ENCODE results near the gene SPATA3.
A peak's percentile ranks its signal among the peaks of the same experiment; 100 is the strongest.

The SPATA3 gene

DNA sequence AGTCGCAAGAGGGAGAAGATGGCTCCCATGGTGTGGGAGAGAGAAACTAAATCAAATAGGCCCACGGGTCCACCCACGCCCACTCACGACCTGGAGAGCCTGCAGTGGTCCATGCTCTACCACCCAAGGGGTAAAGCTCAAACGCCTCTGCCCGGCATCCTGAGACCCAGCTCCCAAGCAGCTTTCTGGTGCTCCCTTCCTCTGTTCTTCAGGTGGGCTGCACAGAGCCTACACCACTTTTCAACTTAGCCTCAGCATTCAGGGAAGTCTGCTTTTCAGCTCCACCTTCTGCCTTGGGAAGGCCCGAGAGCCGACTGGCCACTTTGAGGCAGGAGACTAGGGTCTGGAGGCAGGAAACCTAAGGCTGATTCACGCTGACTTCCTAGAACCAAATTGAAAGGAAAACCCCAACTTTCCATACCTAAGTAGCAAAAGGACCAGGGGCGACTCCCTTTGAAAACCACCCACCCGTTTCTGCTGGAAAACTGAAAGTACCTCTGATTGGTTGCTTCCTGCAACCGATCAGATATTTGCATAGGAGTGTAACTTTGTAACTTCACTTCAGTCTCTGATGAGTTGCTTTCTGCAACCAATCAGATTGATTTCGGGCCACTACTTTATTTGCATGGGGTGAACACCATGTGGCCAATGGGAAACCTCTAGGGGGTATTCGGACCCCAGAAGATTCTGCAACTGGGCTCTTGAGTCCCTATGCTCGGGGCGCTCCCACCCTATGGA lies 26.8 kb upstream of the SPATA3 start:
- DNase-seq = no peak

DNA sequence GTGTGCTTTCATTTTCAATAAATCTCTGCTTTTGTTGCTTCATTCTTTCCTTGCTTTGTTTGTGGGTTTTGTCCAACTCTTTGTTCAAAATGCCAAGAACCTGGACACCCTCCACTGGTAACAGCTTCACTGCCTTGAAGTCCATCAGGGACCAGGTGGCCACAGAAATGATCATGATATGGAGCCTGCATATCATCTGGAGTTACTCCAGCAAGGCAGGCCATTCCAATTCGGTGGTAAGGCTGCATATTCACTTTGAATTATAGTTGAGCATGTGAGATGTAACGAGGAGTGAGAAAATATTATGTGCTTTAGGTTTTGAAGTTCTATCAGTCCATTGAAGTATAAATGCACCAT lies 26.3 kb upstream of the SPATA3 start:
- no peak for DNase-seq

DNA sequence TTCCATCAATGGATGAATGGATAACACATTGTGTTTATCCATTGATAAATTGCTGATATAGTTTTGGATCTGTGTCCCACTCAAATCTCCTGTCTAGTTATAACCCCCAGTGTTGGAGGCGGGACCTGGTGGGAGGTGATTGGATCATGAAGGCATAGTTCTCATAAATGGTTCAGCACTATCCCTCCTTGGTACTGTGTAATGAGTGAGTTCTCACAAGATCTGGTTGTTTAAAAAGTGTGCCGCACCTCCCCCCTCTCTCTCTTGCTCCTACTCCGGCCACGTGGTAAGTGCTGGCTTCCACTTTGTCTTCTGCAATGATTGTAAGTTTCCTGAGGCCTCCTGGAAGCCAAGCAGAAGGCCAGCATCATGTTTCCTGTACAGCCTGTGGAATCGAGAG lies 23.9 kb upstream of the SPATA3 start:
- no peak for DNase-seq

DNA sequence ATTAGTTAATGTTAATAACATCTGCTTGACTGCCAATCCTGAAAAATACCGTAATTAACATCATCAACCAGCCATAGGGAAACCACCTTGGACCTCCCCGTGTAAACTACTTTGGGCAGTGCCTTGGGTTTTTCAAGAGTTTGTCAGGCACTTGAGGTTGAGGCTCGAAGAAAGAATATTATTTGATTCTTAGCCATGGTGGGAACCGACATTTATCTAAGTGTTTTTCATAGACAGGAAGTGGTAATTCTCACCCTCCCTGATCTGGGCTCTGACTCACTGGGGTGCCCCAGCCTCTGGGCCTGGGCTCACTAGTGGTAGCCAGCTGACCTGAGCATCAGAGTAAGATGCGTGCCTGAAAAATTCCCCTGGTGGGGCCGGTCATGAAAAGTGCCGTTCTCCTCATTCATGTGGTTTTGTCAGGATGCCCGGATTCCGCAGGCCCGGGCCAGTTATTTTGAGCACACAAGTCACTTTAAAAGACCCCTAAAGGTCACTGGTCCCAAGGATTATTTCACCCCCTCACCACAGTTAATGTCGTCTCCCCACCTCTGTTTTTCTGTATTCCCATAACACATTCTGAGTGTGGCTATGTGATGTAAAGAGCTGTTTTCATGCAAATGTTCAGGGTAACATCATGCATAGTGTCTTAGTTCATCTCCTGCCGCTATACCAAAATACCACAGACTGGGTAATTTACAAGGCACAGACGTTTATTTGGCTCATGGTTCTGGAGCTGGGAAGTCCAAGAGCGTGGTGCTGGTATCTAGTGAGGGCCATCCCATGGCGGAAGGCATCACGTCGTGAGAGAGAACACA lies 21.6 kb upstream of the SPATA3 start:
- DNase-seq = no peak

DNA sequence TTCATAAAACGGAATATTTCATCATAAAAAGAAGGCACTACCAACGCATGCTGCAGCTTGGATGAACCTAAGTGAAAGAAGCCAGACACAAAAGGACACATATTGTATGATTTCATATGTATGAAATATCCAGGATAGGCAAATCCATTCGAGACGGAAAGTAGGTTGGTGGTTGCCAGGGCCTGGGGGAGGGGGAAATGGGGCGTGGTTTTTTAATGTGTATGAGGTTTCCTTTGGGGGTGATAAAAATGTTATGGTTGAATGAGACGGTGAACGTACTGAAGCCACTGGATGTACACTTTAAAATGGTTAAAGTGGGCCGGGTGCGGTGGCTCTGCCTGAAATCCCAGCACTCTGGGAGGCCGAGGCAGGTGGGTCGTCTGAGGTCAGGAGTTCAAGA lies 20.0 kb upstream of the SPATA3 start:
- DNase-seq = no peak

GRCh38 chr2:230976671-230977171 lies 19.2 kb upstream of the SPATA3 start:
- no peak for DNase-seq

DNA sequence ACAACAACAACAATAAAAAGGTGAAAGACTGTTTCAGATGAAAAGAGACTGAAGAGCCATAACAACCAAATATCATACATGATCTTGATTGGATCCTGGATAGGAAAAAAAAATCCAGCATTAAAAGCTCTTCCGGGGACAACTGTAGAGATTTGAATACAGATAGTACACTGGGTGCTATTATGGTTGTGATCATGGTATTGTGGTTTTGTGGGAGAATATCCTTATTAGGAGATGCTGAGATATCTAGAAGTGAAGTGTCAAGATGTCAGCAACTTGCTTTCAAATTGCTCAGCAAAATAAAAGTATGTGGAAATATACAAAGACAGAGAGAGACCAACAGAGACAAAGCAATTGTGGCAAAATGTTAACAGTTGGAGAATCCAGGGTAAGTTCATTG lies 15.5 kb upstream of the SPATA3 start:
- no peak for DNase-seq

GRCh38 chr2:230981704-230982103 lies 14.2 kb upstream of the SPATA3 start:
- DNase-seq = no peak

- no peak for DNase-seq
Observed at GRCh38 chr2:230982126-230982525, 13.8 kb upstream of the SPATA3 start.

DNA sequence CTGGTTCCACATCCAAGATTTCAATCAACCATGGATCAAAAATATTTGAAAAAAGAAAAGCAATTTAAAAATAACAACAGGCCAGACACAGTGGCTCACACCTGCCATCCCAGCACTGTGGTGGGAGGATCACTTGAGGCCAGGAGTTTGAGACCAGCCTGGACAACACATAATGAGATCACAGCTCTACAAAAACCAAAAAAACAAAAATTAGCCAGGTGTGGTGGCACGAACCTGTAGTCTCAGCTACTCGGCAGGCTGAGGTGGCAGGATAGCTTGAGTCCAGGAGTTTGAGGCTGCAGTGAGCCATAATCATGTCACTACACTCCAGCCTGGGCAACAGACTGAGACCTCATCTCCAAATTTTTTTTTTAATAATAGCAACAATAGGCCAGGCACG lies 13.4 kb upstream of the SPATA3 start:
- no peak for DNase-seq

GRCh38 chr2:230983566-230983965 lies 12.4 kb upstream of the SPATA3 start:
- DNase-seq = no peak

GRCh38 chr2:230984393-230985220 lies 11.3 kb upstream of the SPATA3 start:
- no peak for DNase-seq

DNA sequence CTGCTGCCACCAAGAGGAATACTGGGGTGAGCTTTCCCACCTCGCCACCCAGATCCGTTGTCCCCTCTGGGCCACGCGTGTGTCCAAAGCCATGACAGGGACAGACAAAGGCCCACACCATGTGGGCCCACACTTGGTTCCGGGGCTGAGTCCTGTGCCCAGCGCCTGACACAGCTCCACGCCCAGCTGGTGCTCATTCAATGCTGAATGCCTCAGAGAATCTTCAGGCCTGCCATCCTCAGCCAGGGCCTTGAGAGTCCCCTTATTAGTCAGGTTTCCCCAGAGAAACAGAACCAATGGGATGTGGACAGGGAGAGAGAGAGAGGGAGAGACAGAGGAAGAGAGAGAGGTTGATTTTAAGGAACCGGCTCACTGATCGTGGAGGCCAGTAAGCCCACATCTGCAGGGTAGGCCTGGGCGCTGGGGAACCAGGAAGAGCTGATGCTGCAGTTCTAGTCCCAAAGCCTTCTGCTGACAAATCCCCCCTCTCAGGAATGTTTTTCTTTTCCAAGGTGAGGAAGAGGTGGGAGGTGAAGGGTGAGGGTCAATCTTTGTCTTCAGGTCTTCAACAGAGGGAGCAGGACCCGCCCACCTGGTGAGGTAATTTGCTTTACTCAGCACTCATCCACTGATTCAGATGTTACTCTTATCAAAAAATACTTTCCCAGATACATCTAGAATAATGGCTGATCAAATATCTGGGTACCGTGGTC lies 10.2 kb upstream of the SPATA3 start:
- no peak for DNase-seq

- DNase-seq = no peak
Observed at GRCh38 chr2:230986520-230987136, 9.3 kb upstream of the SPATA3 start.

DNA sequence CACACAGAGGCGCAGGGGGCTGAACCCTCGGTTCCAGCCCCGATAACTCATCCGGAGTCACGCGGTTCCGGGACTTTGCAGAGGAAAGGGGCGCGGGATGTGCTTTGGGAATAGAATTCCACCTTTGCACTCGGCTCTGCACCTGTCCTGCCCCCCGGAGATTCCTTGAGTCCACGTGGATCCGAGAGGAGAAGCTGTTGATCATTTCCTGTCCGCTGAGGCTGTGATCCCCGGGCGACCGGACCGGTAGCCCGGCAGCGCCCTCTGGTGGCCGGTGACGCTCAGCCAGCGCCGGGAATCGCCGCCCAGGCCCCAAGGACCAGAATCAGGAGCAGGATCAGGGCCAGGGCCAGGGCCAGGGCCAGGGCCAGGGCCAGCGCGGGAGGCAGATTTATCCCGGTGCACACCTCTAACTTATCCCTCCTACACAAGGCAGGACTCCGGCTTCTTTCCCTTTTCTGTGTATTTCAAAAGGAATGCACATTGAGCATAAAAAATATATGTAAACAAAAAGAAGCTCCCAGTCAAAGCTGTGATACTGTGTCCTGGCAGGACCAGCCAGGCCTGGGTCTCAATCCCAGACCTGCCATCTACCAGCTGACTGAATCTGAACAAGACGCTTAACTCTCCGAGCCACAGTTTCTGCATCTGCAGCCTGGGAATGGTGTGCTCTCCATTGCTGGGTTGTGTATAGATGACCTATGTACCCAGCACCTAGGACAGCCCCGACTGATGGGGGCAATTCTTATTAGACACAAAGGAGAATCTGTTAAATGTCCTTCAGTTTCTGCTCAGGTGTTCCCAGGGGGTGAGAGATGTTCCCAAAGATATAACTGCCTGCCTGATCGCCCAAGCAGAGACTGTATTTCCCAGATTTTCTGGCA lies 8.5 kb upstream of the SPATA3 start:
- peak; percentile 86 for DNase-seq

DNA sequence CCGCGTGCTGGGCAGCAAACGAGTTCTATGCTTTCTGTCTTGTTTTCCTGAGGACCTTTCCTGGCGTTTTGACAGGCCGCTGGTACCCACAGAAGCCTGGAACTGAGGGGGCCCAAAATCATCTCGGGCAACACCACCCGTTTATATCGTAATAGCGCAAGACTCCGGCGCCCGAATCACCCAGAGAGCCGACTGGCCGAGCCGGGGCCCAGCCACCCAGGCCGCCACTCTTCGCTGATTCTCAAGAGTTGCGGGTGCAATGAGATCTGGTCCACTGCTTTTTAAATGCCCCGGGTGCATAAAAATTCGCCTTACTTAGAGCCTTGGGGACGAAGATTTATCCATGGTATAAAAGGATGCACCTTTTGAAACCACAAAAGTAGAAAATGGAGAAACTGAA lies 6.2 kb upstream of the SPATA3 start:
- no peak for DNase-seq

- DNase-seq = no peak
Observed at GRCh38 chr2:230990131-230990898, 5.6 kb upstream of the SPATA3 start.

GRCh38 chr2:230990899-230991150 lies 5.1 kb upstream of the SPATA3 start:
- DNase-seq = no peak

DNA sequence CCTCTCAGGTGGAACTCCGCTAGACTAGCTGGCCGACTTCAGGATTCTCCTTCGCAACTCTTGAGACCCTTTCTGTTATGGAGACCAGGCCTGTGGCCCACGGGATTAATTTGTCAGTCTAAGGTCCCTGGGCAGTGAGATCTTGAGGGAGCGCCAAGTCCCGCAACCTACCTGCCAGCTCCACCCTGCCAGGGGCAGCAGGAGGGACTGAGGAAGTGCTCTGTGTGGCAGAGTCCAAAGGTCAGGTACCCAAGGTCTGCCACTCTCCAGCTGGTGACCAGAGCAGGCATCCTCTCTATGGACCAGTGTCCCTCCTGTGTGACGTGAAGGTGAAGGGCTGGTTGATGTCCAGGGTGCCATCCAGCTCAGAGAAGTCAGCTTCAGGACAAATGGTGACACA lies 4.3 kb upstream of the SPATA3 start:
- no peak for DNase-seq

DNA sequence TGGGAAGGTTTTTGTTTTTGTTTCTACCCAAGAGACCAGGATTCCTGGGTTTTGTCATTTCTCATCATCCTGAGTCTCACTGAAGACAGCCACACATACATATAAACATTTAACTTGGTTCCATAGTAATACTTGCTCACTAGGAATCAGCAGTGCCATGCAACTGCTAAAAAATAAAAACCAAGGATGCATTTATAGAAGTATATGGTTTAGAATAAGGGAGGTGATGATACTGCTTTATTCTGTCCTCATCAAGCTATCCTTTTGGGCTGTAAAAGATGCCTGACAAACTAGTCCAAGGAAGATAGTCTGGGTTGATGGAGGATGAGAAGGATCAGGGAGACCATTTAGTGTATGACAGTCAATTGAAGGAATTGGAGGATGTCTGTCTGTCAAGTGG lies 740 bp downstream of the SPATA3 start:
- no peak for DNase-seq

- no peak for DNase-seq
Observed at GRCh38 chr2:230998882-230999281, 3.0 kb downstream of the SPATA3 start.

All from right hindlimb (tissue), 1 donor.